ENCODE measurements around the gene INSC.

DNA sequence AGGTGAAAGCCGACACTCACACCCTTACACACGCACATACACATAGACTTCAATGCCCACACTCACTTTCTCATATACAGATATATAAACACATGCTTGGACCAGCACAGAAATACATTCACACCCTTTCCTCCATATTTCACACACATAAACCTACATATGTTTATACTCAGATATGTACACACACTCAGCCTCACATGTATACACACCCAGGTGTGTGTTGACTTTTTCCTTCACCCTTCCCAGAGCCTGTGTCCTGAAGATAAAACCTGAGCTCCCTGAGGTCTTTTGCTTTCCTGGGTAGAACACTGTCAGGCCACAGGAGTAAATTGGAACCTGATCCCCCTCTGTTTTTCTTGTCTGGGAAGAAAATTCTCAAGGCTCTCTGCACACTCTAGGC lies 62.8 kb downstream of the INSC start:
- TF ChIP-seq CTCF (conservative IDR thresholded peaks at IDR 0.05) = no peak
- no peak for TF ChIP-seq ZFX (IDR thresholded peaks at IDR 0.05)
